ENCODE measurements around the gene OR8G5. TPM values are rescaled to one million over a fixed set of nuclear protein-coding genes. Genes with fewer than 3 reads are reported as not detected.

OR8G5 gene, protein sequence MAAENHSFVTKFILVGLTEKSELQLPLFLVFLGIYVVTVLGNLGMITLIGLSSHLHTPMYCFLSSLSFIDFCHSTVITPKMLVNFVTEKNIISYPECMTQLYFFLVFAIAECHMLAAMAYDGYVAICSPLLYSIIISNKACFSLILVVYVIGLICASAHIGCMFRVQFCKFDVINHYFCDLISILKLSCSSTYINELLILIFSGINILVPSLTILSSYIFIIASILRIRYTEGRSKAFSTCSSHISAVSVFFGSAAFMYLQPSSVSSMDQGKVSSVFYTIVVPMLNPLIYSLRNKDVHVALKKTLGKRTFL
- total RNA-seq, result not detected in 2 replicates

GRCh38 chr11:124256076-124256475 lies at the start of gene OR8G5:
TSS of gene OR8G5 (plus strand) at chr11:124256376. CDS start at chr11:124264932, 8,556 bp downstream.

DNA sequence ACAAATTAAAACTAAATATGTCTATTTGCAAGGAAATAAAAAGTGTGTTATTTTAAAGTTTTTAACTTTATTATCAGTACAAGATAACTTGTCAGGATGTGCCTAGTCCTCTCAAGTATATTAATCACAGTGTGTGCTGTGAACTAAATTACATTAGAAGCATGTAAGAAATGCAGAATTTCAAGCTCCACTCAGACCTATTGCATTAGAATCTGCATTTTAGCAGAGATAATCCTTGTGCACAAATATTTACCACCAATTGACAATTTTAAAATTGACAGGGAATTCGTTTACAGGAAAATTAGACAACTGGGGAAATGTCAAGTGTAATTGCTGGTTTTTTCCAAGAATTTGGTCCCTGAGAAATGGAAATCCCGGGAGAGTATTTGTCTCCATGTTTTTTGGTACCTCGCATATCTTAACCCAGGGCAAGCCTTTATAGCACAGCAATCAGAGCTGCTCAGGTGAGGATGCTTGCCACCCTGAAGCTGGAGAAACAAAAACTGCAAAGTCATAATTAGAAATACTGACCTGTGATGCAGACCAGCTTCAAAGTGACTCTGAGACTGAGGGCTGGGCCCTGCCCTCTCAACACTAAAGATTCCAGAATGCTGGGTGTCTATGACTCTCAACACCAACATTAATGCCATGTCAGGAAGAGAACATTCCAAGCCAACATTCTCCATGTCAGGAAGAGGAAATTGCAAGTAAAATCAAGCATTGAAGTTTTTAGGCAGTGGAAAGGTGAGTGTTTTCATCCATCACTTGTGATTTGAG lies 15.4 kb upstream of the OR8G5 start, which contains the start of gene OR8G1:
TSS of gene OR8G1 (plus strand) at position 475 of the 777 bp plus-strand sequence. CDS start 8,581 bp downstream, outside the sequence.

DNA sequence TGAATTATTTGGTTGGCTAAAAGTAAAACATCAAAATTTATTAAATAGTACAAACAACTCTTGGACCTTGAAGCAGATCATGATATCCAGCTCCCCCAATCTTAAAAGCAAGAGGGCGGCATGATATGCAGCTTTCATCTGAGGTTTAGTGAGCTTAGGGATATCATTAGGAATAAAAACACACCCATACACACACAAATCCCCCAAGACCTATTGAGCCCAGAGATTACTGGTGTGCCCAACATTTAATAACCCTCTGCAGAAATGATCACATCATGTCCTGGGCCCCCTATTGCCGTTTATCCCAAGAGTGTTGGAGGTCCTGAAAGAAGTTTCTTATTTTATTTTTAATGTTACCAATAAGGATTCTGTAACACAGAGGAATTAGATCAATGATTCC lies 57.7 kb downstream of the OR8G5 start, which contains the start of gene OR8D1:
TSS of gene OR8D1 (minus strand) at position 101 of the 400 bp plus-strand sequence. CDS start 3,183 bp downstream, outside the sequence.

Other genes starting within 250 kb of the OR8G5 start
- 0.33 TPM in 1 of 2 replicates, not detected in the other for gene OR10G4, start 243.4 kb upstream of the OR8G5 start, total RNA-seq
- 0.65 TPM in 1 of 2 replicates, not detected in the other for gene OR10G9, start 233.4 kb upstream of the OR8G5 start, total RNA-seq
- 0.19 and 0.33 TPM in 2 replicates for gene OR10G8, start 229.6 kb upstream of the OR8G5 start, total RNA-seq
- not detected in 2 replicates for gene OR10G7, start 215.1 kb upstream of the OR8G5 start, total RNA-seq
- 13.1 and 13.2 TPM in 2 replicates for gene VWA5A, start 140.9 kb upstream of the OR8G5 start, total RNA-seq
- not detected in 2 replicates for gene OR10D3, start 73.0 kb upstream of the OR8G5 start, total RNA-seq
- not detected in 2 replicates for gene OR8G1, start 15.3 kb upstream of the OR8G5 start, total RNA-seq
- not detected in 2 replicates for gene OR8D1, start 57.6 kb downstream of the OR8G5 start, total RNA-seq
- gene OR8D2, start 63.8 kb downstream of the OR8G5 start, total RNA-seq, result not detected in 2 replicates
- gene OR8B2, start 128.1 kb downstream of the OR8G5 start, total RNA-seq, result not detected in 2 replicates
- gene OR8B3, start 142.6 kb downstream of the OR8G5 start, total RNA-seq, result not detected in 2 replicates
- not detected in 2 replicates for gene OR8B4, start 168.5 kb downstream of the OR8G5 start, total RNA-seq
- gene OR8B8, start 189.3 kb downstream of the OR8G5 start, total RNA-seq, result not detected in 2 replicates